ENCODE results near the gene SHOC2.

DNA sequence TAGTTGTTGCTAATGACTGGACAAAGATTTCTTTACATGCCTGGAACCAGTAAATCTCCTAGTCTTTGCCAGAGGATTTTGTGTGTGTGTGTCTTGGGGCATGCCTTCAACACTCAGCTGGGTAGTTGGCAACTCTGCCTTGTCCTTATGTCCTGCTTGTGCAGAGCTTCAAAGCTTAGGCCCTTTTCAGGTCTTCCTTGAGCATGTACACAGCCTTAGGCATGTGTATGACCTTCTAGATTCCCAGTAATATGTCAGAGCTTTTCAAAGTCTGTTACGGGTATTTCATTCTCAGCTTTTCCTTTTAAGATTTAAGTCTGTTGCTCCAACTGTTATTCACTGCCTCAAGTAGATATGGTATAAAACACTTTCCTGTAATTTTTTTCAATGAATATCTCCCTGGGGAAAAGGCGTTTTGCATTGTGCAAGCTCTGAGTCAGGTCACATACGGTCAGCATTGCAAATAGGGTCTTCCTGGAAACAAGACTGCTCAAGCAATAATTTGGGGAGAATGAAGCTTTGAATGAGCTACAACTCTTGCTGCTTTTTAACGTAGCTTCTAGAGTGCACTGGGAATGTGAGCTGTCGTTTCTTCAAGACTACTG lies 25.5 kb downstream of the SHOC2 start:
- TF ChIP-seq, protein P1, sequence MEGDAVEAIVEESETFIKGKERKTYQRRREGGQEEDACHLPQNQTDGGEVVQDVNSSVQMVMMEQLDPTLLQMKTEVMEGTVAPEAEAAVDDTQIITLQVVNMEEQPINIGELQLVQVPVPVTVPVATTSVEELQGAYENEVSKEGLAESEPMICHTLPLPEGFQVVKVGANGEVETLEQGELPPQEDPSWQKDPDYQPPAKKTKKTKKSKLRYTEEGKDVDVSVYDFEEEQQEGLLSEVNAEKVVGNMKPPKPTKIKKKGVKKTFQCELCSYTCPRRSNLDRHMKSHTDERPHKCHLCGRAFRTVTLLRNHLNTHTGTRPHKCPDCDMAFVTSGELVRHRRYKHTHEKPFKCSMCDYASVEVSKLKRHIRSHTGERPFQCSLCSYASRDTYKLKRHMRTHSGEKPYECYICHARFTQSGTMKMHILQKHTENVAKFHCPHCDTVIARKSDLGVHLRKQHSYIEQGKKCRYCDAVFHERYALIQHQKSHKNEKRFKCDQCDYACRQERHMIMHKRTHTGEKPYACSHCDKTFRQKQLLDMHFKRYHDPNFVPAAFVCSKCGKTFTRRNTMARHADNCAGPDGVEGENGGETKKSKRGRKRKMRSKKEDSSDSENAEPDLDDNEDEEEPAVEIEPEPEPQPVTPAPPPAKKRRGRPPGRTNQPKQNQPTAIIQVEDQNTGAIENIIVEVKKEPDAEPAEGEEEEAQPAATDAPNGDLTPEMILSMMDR (optimal IDR thresholded peaks at IDR 0.05 in 1 of 3, IDR thresholded peaks at IDR 0.05 in 1 of 3, conservative IDR thresholded peaks at IDR 0.05 in 1 of 3; ENCODE audit: extremely low read depth in 1 of 3, insufficient read depth in 2 of 3, low read length in 3 of 3), result no peak
- no peak for TF ChIP-seq EZH2 (IDR thresholded peaks at IDR 0.05; ENCODE audit: low read length)
